T-helper 22 cell (primary cell): ENCODE data around the gene NFIB.

Experiments used
- DNase-seq: peaks from one replicate; pipeline ENCODE4 v3.0.0-alpha.2; 2020; ENCODE audit warnings: low read depth

Gene NFIB

DNA sequence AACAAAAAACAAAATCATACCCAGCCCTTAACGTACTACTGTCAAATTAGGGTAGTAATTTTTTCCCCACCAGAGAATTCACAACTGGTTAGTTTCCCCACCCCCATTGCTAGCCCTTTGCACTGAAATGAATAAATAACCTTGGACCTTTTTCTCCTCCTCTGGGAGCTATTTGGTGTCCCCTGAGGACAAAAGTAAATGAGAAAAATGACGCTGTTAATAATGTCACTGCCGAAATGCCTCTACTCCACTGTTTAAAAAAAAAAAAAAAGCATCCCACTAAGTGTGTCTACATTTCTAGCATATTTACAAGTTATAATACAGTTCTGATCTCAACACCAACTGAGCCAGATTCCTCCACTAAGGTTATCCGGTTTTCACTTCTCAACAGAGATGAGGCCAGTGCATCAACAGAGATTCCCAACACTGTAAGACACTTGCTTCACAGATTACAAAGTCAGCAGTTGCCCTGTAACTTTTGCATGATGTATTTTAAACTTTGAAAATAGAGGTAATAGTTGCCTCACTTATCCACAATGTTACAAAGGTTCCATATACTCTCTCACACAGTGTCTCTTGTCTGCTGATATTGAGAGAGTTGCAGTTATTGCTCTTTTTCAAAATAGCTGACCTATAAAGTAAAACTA, 5.1 kb upstream of the NFIB start:
- no peak for DNase-seq

DNA sequence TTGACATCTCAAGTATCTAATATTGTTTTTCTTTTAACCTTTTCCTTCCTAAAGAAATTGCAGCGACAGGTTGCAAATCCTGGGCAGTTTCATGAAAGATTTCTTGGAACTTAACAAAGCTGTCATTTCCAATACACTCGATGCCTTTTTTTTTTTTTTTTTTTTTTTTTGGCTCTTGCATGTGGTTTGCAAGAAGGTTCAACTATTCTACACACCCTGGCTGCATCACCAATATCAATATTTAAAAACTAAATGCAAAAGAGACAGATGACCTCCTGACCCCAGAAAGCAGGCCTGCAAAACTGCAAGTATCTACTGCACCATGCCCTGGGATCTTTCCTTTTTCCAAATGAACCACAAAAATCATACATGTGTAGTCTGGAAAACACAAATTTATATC, 4.4 kb upstream of the NFIB start:
- no peak for DNase-seq

DNA sequence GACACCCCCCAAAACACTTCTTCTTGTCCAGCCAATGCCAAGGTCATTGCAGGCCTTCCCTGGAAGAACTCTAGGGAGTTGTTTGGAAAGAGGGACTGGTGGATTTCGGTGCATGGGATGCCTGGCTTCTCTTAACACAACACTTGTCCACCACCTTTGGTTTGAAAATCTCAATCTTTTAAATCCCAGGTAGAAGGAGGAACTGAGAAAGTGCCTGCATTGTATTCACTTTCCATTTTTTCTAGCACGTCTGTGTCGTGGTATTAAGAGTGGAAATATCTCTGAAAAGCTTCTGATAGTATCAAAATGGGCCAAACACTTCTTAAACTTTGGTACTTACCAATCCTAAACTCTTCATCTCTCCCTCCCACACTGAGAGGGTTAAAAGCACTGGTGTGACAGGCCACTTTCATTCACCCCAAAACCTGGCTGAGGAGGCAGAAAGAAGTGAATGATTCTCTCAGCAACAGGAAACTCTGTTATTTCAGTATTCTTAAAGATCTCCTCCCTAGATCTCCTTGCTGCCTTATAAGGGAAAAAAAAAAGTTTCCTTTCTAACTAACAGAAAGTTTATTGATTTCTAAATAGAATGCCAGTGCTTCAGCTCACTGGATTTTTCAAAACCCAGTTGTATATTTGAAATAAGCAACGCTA, 3.9 kb upstream of the NFIB start:
- DNase-seq: no peak

DNA sequence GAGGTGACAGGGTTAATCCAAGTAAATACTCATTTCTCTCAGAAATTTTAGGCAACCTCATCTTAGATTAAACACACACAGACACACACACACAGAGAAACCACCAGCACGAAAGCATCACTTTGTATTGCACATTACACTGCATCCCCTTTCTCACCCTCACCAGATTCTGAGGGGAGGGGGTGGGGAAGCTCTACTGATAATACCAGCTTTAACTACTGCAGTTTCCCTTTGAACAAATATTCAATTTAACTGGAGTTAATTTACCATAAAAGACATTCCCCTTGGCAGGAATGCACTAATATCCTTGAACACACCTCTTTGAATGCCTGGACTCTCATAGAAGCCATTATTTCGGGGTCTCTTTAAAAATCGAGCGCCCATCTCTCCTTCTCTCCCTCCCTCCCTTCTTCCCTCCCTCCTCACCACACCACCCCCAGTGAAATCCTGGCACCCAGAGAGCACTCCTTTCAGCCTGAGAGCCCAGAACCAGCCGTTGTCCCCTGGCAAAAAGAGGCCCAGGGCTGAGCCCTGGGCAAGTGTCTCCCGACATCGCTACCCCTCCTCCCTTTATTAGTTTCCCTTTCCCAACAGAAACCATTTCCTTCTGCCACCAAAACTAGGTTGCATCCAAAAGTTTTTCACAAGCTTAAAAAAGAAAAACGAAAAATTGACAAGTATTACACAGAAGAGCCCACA, 2.8 kb upstream of the NFIB start:
- DNase-seq: no peak

DNA sequence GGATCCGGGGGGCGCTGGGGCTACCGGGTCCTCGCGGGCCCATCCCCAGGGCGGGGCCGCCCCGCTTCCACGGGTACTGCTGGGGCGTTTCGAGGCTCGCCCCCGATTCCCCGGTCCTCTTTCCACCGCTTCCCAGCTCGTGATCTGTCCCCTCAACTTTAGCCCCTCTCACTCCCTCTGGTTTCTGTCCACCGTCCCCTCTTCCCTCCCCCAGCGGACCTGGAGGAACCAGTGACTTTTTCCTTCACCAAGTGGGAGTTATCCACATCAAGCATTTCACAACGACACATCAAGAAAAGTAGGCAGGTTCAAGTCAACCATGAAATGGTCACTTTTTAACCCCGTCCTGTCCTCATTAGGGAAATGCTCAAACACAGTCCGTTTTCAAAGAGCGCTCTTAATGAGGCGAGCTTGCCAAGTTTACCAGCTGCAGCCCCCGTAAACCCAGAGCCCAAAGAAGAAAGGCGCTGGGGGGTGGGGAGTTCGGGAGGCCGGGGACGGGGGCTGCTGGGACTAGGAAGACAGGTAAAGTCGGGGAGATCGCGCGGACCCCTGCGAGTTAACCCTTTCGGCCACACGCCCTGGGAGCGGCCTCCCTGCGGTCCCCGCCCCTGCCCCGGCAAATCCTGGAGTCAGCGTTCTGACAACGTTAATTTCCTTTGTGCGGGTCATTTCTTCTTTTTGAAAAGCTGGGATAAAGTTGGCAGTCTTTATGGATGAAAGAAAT, 2.1 kb upstream of the NFIB start:
- no peak for DNase-seq

DNA sequence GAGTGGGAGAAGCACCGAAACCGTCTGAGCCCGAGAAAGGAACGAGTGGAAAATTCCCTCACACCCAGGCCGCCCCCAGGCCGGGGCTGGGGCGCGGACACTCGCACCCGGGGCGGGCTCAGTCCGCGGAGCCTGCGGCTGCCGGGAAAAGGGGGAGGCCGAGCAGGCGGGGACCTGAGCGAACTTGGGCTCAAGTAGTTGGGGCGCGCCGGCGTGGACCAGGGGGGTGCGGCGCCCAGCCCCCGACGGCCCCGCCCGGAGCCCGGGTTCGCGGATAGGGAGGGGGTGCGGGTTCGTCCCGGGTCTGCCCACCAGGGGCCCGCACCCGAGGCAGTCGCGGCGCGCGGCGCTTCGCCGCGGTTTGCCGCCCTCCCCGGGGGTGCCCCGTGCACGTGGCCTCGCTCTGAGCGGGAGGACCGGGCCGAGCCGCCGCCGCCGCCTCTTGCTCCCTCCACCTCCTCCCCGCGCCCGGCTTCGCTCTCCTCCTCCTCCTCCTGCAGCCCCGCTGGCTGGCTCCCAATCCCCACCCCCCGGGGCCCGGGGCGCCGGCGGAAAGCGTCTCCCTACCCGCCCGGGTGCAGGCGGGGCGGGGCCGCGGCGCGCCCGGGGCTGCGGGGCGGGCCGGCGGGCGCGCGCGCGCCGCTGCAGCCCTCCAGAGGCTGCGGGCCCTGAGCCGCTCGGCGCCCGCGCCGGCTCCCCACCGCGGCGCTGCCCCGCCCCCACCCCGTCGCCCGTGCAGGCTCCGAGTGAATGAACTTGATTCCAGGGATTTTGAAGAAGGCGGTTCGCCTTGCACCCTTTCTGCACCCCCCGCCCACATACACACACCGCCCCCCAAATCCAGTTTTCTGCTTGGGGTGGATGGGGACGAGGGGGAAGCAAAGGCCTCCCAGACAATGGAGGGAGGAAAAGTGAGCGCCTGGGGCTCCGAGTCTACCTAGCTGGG, 1.3 kb upstream of the NFIB start:
- peak; percentile 11 for DNase-seq

DNA sequence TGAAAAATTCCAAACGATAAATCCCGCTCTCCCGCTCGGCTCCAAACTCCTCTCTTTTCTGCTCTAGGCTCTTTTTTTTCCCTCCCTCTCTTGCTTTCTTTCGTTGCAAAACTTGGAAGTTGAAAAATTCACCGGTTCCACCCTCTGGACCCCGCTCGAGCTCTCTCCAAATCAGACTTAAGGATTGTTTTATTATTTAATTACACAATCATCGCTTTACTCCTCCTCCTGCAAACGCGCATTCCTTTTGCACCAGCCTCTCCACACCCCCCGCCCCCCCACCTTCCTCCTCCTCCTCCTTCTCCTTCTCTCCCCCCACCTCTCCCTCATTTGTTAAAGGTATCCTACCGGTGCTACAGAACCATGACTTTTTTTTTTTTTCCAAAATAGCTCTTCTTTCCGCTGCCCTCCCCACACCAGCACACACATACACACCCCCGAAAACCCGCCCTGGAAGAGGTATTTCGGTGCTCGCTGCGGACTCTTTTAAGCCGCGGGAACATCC, 535 bp upstream of the NFIB start:
- DNase-seq: no peak

DNA sequence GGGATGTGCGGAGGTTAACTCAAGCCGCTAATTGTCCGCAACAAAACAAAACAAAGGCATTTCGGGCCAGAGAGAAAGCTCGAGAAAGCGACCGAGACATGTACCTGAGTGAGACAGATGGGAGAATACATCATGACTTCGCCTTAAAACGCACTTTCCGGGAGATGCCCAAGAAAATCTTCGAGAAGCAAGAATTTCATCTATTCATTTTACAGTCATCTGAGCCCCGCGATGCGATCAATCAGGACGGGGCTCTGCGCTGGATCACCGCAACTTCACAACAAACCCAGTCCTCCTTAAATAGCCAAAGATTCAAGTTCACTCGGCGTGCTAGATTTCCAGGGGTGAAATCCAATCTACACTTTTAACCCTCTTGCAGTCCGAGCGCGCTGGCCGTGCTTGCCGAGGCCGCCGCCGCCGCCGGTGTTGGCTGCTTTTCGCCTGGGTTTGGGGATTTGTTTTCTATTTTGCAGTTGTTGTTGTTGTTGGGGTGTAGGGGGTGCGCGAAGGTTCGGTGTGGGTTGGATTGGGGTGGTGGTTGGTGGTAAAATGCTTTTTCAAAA, 482 bp downstream of the NFIB start:
- DNase-seq: no peak

DNA sequence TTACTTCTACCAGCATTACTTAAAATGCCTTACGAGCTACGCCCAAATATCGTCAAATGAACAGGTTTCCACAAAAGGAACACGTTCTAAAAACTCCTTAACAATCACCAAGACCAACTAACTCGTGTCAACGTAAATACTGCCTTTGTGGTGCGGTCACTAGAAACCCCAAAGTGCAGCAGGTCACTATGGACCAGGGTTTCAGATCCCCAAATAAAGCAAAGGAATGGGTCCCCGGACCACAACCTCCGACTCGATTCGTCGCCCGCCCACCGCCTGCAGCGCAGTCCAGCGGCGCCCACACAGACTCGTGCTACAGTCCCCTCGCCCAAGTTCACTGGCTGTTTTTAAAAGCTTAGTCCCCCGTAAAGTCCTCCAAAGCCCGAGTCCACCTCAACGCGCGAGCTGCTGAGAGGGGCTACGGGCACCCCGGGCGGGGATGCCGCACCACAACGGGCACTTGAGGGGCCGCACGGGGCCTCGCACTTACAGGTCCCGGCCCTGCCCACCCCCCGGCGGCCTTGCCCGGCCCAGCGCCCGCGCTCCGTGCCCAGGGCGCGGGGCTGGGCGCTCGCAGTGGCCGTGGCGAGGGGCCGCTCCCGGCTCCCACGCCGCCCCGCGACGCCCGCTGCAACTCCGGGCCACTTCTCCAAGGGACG, 1.1 kb downstream of the NFIB start:
- no peak for DNase-seq

DNA sequence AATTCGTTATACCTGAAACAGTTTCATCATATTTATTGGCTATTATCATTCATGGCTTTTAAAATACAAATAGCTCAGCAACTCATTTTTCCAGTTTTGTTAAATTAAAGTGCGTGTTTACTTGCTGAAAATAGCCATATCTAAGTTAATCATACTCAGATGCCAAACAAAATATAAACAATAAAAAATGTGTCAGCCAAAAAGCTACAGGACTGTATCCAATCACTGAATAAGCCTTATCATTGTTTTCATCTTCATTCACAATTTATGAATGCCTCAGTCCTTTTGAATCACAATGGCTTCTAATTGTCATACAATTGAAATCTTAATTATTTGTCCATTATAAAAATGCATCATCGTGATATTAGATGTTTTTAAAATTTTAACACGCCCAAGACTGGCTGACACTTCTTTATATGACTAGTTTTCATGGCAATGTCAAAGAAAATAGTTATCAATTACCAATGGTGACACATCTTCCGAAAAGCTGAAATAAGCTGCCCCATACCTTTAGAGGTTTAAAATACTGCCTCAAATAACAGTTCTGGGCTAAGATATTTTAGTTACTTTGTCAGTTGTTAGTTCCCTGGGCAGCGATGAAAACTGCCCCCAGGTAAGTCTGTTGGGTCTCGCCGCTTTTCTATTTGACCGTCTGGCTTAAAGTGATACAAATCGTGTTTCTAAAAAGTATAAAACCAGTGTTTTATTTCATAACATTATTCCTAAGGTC, 1.8 kb downstream of the NFIB start:
- DNase-seq: no peak

DNA sequence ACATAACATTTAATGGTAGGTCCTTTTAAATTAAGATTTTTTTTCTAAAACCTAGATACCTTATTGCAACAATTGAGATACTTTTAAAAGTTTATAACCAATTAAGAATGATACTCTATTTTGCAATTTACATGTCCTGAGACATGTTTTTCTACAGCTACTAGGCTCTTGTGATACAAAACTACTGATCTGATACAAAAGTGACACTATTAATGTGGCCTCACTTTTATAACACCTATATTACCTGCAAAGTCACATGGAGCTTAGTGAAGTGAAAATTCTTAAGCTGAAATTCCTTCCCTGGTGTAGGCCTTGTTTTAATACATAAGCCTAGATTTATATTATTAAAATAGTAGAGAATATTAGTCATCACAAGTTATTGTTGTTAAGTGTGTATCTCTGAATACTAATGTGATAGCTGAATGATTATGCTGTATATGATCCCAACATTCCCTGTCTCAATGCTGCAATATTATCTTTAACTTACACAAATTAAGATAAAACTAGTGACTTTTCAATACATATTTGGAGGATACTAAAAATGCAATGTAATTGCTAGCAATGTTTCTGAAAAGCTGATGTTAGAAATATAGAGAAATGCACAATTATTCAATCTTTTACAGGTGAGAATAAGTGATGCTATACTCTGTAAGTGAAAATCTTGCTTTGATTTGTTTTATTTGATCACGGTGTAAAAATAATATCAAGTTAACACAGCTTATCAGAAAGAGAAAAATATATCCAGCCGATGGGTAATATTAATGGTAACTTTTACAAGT, 2.6 kb downstream of the NFIB start:
- no peak for DNase-seq

DNA sequence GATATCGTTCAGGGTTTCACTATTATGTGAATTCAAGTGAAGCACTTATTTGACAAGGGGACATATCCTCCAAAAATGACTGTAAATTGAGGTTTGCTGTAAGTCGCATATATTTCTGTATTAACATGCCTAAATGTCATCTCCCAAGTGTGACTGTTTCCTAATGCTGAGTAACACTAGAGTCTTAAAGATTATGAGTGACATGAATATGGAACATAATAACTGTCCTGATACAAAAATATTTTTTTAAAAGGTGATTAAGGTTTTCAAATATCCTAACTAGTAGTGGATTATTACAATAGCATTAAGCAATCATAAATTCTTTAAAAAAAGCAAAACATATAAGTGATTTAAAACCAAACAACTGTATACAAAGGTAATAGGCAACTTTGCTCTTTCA, 3.6 kb downstream of the NFIB start:
- no peak for DNase-seq

DNA sequence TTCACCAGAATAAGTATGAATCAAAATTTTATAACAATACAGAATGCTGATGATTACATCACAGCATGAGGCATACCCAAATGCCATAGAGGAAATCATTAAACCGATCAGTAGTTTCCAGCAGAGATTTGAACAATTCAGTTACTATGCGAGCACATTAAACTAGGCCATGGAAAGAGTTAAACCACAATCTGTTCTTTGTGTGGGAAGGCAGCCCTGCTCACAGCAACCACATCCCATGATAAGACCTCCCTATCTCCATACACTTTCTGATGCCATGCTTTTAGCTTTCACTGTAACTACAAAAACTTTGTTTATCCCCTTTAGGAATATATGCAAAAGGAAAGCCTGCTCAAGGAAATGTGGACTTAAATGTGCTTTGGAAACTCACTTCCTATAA, 4.5 kb downstream of the NFIB start:
- DNase-seq: no peak

DNA sequence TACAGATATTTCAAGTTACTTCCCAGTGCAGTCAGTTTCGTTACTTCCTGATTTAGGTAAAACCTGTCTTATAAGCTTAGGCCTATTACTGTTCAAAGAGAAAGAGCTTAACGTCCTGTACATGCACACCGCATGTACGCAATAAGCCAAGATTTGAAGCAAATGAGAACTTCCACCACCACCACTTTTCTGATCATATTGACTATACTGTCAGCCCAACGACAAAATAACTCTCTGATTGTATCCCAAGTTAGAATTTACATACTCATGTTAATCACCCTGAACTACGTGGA, 5.1 kb downstream of the NFIB start:
- DNase-seq: no peak

DNA sequence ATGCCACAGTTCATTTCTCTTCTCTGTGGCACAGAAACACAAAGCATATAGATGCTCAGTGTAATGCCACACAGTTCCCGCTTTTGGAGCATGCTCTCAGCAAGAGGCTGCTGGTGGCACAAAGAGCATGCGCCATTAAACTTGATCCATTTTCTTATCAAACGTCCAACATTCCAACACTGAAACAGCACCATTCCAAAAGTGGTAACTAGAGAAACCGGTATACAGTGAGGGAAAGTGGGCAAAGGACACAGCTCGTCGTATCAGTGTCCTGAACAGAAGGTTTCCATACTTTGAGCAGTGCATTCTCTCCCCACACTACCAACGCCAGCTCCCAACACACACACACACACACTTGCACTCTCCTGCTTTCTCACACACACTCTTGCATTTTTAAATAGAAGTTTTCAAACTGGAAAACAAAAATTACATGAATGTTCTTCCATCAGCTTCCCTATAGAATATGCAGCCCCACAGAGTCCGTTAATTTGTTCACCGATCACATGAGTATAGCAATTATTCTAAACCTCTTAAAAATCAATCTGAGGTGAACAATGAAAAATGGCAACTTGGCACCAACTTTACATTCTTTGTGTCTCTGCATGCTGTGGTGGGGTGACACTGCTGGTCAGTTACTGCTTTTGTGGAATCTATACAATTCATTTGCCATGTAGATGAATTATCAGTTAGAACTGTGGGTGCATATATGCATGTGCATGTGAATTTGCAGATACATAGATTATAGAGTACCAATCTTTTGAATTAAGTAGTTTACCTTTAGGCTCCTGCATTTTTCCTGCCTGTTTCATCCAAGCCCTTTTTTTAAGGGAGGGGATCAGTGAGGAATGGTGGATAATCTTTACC, 5.7 kb downstream of the NFIB start:
- no peak for DNase-seq

DNA sequence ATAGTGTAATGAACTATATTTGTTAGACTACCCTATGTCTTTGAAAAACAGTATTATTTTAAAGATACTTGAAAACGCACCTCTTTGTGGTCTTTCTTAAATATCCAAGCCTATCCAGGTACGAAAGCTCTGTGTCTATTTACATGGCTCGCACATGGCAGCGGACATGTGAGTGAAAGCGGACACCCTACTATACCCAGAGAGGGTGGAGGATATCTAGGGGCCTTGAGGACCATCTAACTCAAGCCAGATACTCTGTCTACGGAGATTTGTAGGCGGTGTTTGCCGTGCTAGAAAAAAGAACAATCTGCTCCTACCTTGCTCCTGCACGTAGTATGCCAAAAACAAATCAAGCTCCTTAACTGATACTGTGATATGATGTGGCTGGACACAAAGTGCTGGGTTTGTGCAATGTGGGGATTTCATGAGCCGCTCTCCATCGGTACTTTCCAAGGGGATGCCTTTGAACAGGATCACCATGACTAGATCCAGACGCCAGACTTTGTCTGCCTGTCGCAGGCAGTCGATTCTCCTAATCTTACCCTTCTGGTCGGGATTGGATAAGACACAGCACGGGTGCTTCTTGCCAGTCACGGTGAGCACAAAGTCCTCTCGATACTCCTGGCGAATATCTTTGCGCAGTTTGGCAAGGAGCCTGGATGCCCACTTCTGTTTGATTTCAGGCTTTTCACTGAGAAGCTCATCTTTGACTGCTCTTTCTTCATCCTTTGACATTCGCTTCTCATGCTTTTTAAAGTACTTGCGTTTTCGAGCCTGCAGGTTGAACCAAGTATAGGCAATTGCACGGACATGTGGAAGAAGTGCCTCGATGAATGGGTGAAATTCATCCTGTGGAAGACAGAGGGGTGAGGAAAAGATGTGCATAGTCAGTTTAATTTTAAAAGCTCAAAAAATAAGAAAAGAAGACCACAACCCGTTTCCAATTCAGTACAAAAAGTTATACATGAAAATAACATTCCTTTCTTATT, 7.0 kb downstream of the NFIB start:
- no peak for DNase-seq

DNA sequence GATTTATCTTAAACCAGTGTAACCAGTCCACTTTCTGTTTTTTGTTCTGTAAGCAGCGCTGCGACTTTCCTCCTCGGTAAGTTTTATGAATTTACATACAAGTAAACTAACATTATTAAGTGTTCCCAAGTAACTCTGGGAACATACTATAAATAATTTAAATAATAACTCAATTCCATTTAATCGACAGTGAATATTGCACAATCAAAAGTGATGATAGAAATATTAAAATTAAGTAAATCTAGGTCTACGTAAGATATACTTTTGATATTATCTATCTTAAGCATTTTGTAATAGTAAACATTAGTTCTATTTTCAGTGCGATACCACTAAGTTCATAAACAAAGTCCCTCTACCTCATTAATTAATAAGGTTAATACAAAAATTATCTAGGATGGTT, 7.8 kb downstream of the NFIB start:
- no peak for DNase-seq
